AG09319 (cell line): ENCODE results near the gene CAPSL.

ENCODE experiments used
- DNase-seq: peaks from one replicate; pipeline ENCODE4 v3.0.0-alpha.2; 2010; ENCODE audit warnings: low read depth; ENCODE audit errors: extremely low read depth
- TF ChIP-seq, protein P1 (sequence below): IDR thresholded peaks from 2 replicates; pipeline ENCODE4 v1.5.1; 2011; ENCODE audit warnings: low read depth, mild to moderate bottlenecking, inconsistent platforms, low read length, moderate library complexity

CAPSL gene

DNA sequence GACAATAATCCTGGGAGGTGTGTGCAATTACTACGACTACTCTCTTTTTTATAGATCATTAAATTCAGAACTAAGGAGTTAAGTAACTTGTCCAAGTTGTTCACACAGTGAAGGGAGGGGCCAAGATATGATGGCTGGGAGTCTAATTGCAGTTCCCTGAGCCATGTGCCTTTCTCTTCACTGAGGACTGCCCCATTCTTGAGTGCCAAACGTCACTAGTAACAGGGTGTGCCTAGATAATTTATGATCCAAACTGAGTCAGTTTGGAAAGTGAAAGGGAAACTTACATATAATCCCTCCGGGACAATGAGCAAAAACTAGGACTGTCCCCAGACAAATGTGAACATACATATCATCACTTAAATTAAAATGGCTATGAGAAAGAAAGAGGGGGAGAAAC, 61.5 kb downstream of the CAPSL start:
- DNase-seq: no peak
- TF ChIP-seq, protein P1, sequence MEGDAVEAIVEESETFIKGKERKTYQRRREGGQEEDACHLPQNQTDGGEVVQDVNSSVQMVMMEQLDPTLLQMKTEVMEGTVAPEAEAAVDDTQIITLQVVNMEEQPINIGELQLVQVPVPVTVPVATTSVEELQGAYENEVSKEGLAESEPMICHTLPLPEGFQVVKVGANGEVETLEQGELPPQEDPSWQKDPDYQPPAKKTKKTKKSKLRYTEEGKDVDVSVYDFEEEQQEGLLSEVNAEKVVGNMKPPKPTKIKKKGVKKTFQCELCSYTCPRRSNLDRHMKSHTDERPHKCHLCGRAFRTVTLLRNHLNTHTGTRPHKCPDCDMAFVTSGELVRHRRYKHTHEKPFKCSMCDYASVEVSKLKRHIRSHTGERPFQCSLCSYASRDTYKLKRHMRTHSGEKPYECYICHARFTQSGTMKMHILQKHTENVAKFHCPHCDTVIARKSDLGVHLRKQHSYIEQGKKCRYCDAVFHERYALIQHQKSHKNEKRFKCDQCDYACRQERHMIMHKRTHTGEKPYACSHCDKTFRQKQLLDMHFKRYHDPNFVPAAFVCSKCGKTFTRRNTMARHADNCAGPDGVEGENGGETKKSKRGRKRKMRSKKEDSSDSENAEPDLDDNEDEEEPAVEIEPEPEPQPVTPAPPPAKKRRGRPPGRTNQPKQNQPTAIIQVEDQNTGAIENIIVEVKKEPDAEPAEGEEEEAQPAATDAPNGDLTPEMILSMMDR: no peak

DNA sequence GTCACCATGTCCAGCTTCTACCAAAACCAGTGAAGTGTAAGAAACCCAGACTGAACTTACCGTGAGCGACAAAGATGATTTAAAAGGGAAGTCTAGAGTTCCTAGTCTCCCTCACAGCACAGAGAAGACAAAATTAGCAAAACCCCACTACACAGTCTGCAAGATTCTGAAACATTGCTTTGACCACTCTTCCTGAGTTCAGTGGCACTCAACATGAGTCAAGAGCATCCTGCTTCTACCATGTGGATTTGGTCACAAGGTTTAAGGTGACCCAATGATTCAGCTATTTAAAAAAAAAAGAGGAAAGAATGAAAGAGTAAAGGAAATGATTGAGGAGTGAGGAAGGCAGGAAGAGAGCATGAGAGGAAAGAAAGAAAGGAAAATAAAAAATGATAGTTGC, 62.0 kb downstream of the CAPSL start:
- no peak for DNase-seq
- TF ChIP-seq, protein P1: no peak

DNA sequence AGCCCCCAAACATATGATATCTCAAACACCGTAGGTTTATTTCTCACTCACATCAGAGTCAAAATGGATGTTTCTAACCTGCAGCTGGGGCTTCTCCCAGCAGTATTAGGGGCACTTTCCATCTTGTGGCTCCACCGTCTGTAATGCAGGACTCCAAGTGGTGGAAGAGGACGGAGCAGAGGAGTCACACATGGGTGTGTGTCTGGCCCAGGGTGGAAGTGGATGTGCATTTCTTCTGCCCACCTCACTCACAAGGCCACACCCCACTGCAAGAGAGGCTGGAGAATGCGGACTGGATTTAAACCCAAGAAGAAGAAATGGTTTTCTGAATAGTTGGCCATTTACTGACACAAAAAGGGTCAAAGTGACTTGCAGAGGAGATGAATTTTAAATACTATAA, 67.8 kb downstream of the CAPSL start:
- DNase-seq: no peak
- TF ChIP-seq, protein P1: no peak

DNA sequence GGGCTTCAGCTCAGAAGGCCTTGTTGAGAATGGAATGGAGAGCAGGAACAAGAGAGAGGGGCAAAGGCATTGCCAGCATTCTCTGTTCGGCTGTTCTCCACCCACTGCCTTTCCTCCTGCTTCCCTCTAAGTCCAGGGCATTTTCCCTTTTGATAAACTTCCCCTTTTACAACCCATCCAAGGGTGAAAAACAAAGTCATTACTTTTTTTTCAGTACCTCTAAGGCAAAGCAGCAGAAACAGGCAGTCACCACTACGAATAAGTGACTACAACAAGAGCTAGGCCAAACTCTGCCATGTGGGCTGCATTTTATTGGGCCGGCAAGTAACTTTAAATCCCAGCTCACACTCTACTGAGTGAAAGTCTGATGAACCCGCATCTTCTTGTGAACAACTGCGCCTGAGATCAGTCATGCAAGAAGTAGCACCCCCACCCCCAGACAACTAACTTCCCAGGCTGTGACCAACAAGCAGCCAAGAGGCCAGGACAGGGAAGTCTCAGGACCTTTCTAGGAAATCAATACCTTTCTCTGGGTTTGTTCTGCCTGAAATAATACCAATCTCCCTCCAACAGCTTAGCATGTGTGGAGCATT, 68.6 kb downstream of the CAPSL start:
- TF ChIP-seq, protein P1: no peak

DNA sequence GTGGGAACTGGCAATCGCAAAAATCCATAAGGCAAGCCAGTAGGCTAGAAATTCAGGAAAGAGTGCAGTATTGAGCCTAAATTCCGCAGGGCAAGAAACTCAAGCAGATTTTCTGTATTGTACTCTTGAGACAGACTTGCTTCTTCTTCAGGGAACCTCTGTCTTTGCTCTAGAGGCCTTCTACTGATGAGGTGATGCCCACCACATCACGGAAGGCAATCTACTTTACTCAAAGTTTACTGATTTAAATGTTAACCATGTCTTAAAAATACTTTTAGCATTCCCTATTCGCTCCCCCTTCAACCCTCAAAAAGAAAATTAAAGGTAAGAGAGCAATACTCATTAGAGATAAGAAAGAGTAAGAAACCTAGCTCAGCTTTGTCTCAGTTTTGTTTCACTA, 70.4 kb downstream of the CAPSL start:
- TF ChIP-seq, protein P1: no peak
- DNase-seq: no peak

More for the DNA sequence above, 68.6 kb downstream of the CAPSL start:
- DNase-seq: no peak

DNA sequence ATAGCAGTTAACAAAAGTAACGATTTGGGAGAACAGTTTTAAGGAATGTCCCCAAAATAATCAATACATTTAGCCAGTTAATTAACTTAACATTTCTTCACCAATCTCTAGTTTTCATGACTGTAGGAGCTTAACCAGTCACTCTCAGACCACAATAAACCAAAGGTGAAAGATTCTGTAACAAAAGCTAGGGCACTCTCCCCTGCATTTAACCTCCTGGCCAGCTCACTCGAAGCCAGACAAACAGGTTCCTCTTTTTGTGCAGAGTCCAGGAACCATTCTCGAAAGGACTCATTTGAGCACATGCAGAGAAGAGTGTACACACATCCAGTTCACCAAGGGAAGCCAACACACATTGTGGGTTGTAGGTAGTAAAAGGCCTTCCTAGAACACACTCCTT, 75.3 kb downstream of the CAPSL start:
- DNase-seq: no peak
- TF ChIP-seq, protein P1: no peak

DNA sequence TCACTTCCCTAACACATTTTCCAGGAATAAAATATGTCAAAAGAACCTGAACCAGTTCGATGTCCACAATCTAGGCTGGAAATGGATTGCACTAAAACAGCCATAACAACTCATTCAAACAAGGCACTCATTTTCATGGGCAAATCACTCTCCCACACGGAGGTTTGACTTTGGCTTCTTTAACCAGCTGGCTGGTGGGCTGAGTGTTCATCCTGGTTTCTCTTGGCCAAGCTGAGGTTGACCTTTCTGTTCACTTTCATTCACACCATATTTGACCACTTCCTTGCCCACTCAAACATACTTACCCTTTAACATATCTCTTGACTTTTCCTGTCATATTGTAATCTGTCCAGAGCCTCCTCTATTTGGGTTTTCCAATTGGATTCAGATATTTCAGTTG, 76.3 kb downstream of the CAPSL start:
- TF ChIP-seq, protein P1: no peak
- DNase-seq: no peak
